Measurements from ENCODE around the gene B4GALT5.

DNA sequence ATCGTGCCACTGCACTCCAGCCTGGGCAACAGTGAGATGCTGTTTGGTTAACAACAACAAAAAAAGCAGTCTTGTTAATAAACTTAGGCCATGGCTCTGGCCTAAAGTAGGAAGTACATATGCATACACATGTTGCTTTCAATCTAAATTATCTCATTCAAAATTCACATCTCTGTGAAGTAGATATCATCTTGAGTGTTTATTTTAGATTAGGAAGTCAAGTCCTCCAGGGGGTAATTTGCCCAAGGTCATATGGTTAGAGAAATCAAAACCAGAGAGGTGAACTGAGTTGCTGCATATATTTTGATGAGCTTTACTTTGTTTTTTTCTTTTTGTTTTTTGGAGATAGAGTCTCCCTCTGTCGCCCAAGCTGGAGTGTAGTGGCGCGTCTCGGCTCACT, 52.8 kb downstream of the B4GALT5 start:
- TF ChIP-seq, protein P1, sequence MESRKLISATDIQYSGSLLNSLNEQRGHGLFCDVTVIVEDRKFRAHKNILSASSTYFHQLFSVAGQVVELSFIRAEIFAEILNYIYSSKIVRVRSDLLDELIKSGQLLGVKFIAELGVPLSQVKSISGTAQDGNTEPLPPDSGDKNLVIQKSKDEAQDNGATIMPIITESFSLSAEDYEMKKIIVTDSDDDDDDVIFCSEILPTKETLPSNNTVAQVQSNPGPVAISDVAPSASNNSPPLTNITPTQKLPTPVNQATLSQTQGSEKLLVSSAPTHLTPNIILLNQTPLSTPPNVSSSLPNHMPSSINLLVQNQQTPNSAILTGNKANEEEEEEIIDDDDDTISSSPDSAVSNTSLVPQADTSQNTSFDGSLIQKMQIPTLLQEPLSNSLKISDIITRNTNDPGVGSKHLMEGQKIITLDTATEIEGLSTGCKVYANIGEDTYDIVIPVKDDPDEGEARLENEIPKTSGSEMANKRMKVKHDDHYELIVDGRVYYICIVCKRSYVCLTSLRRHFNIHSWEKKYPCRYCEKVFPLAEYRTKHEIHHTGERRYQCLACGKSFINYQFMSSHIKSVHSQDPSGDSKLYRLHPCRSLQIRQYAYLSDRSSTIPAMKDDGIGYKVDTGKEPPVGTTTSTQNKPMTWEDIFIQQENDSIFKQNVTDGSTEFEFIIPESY (IDR thresholded peaks at IDR 0.05; ENCODE audit: borderline replicate concordance, low read depth), result no peak
- TF ChIP-seq, protein P2, sequence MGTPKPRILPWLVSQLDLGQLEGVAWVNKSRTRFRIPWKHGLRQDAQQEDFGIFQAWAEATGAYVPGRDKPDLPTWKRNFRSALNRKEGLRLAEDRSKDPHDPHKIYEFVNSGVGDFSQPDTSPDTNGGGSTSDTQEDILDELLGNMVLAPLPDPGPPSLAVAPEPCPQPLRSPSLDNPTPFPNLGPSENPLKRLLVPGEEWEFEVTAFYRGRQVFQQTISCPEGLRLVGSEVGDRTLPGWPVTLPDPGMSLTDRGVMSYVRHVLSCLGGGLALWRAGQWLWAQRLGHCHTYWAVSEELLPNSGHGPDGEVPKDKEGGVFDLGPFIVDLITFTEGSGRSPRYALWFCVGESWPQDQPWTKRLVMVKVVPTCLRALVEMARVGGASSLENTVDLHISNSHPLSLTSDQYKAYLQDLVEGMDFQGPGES (IDR thresholded peaks at IDR 0.05; ENCODE audit: low read depth, low read length), result no peak
- TF ChIP-seq, protein P3, sequence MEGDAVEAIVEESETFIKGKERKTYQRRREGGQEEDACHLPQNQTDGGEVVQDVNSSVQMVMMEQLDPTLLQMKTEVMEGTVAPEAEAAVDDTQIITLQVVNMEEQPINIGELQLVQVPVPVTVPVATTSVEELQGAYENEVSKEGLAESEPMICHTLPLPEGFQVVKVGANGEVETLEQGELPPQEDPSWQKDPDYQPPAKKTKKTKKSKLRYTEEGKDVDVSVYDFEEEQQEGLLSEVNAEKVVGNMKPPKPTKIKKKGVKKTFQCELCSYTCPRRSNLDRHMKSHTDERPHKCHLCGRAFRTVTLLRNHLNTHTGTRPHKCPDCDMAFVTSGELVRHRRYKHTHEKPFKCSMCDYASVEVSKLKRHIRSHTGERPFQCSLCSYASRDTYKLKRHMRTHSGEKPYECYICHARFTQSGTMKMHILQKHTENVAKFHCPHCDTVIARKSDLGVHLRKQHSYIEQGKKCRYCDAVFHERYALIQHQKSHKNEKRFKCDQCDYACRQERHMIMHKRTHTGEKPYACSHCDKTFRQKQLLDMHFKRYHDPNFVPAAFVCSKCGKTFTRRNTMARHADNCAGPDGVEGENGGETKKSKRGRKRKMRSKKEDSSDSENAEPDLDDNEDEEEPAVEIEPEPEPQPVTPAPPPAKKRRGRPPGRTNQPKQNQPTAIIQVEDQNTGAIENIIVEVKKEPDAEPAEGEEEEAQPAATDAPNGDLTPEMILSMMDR (IDR thresholded peaks at IDR 0.05), result no peak
- no peak for TF ChIP-seq TAF1 (IDR thresholded peaks at IDR 0.05; ENCODE audit: borderline replicate concordance, low read depth, low read length)
- no peak for TF ChIP-seq POLR2AphosphoS5 (IDR thresholded peaks at IDR 0.05; ENCODE audit: low read depth, low read length)
- no peak for TF ChIP-seq GABPA (IDR thresholded peaks at IDR 0.05; ENCODE audit: low read depth)

All from SK-N-SH (cell line).